ENCODE results near the gene CRYM.
"Not testable (repeated sequence)": the region's sequence is repeated elsewhere in the genome, so short reads cannot be mapped to it uniquely, and the experiment has no call there.

CRYM gene

DNA sequence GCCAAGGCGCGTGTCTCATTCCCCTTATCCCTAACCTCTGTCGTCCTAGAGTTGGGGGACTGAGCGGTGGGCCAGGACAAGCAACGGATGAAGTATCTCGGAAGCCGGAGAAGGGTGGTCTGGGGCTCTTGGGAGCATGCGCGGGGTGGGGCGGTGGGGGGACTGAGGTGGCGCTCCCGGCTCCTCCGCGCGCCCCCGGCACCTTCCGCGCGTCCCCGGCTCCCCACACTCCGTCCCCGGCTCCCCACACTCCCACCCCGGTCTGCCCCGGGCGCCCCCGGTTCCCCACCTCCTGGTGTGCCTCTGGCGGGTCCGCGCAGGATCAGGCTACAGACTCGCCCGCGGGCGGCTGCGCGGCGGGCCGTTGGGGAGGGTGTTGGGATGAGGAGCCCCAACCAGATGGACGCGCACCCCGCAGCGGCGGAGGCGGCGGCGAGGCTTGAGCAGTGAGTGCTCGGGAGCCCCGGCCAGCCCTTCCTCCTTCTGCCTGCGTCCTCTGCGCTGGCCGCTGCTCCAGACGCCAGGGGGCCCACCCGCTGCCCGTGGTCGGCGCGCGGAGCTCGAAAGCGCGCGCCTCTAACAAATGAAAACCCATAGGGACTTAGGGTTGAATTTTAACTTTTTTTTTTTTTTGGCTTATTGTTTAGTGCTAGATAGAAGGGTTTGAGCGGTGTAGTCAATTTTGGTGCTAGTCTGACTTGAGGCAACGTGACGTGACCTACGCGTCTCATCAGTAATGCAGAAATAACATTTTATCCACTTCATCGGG, 5.6 kb upstream of the CRYM start:
- no peak overlapping the region for H3K4me3 ChIP-seq (ENCODE audit: low read length)
- DNase-seq (ENCODE audit: low read depth, low spot score): no peak

GRCh38 chr16:21281698-21282389, 3.8 kb upstream of the CRYM start:
- H3K4me3 ChIP-seq (ENCODE audit: low read length): no peak overlapping the region
- no peak for DNase-seq (ENCODE audit: low read depth, low spot score)

GRCh38 chr16:21279501-21279900, 1.4 kb upstream of the CRYM start:
- DNase-seq (ENCODE audit: low read depth, low spot score): no peak
- no peak overlapping the region for H3K4me3 ChIP-seq (ENCODE audit: low read length)

DNA sequence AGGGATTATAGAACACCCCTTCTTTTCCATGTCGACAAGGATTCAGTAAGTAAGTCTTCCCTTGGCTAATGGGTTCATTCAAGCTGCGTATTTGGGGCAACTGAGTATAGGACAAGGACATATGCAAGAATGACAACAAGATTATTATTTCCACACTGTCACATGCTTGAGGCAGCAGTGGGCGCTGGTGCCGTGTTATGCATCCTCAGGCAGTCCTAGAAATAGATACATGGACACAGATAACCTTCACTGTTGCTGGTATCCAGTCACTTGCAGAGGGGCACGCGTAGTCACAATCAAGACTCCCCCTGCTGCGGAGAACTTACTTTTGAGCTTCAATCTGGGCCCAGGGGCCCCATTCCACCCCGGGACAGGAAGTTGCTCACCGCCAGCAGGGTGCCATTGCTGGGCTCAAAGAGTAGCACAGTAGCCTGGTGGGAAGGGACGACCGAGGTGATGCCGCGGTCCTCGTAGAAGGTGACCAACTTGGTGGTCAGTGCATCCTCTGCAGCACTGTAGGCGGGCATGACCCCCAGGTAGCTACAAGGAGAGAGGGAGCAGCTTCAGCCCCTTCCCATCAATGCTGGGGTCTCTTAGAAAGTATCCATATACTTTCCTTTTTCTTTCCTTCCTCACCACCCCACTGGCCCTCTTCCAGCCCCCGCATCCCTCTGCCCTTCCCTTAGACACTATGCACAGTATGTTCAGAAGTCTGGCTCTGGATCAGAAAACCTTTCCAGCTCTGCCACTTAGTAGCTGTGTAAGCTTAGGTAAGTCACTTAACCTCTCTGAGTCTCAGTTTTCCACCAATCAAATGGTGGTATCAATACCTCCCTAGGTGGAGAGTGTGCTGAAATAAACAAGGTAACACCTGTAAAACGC, 804 bp downstream of the CRYM start:
- DNase-seq (ENCODE audit: low read depth, low spot score): no peak
- no peak overlapping the region for H3K4me3 ChIP-seq (ENCODE audit: low read length)

DNA sequence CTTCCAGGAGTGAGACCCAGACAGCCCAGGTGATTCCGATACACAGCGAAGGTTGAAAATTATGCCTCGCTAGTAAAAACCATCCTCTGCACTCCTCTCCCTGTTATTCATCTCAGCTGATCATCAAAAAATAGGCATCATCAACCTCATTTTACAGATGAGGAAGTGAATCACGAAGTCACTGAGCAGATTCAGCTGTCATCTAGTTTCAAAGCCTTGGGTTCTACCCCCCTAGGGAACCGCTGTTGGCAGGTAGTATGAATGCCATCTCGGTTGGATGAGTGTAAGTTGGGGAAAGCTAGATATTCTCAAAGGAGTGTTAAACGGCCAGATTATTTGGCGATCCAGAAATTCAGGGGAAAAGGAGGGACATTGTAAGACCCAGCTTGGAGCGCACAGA, 2.0 kb downstream of the CRYM start:
- no peak for DNase-seq (ENCODE audit: low read depth, low spot score)
- H3K4me3 ChIP-seq (ENCODE audit: low read length): no peak overlapping the region

DNA sequence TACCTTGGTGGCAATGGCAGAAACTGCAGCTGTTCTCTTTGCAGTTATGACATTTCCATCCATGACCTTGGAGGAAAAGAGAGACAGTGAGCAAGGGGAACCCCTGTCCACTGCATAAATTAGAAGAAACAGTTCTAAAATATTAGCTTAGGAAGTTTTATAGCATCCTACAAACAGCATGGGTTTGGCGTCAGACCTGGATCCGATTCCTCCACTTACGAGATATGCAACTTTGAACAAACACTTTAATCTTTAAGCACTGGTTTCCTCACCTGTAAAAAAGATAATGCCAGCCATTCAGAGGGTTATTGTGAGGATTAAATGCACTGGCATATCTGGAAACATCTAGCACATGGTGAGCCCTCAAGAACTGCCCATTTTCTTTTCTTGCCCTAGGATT, 2.6 kb downstream of the CRYM start:
- no peak overlapping the region for H3K4me3 ChIP-seq (ENCODE audit: low read length)
- no peak for DNase-seq (ENCODE audit: low read depth, low spot score)

GRCh38 chr16:21274172-21274726, 3.8 kb downstream of the CRYM start:
- no peak for DNase-seq (ENCODE audit: low read depth, low spot score)

GRCh38 chr16:21272763-21273162, 5.3 kb downstream of the CRYM start:
- not testable (repeated sequence) for DNase-seq (ENCODE audit: low read depth, low spot score); H3K4me3 ChIP-seq (ENCODE audit: low read length)

More at GRCh38 chr16:21274172-21274726, 3.8 kb downstream of the CRYM start:
- H3K4me3 ChIP-seq (ENCODE audit: low read length): no peak overlapping the region

- no peak for DNase-seq (ENCODE audit: low read depth, low spot score)
- H3K4me3 ChIP-seq (ENCODE audit: low read length): no peak overlapping the region
Observed at GRCh38 chr16:21272253-21272652, 5.8 kb downstream of the CRYM start.

DNA sequence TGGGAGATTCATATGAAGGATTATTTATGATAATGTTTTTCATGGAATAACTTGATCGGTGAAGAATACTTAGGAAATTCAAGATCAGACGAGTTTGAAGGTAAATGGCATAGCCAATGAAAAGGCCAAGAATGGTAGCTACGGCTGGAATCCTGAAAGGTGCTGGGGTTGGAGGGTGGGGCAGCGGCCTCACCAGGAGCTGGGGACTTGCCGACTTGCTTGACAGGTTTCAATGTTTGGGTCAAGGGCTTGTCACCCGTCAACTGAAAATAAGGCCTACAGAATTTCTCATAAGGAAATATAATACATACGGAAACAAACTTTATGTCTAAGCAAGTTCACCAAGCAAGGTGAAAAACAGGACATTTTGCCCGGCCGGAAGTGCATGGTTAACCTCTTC, 9.9 kb downstream of the CRYM start:
- no peak for DNase-seq (ENCODE audit: low read depth, low spot score)
- H3K4me3 ChIP-seq (ENCODE audit: low read length): no peak overlapping the region

- DNase-seq (ENCODE audit: low read depth, low spot score): no peak
- no peak overlapping the region for H3K4me3 ChIP-seq (ENCODE audit: low read length)
Observed at GRCh38 chr16:21267298-21267697, 10.8 kb downstream of the CRYM start.

DNA sequence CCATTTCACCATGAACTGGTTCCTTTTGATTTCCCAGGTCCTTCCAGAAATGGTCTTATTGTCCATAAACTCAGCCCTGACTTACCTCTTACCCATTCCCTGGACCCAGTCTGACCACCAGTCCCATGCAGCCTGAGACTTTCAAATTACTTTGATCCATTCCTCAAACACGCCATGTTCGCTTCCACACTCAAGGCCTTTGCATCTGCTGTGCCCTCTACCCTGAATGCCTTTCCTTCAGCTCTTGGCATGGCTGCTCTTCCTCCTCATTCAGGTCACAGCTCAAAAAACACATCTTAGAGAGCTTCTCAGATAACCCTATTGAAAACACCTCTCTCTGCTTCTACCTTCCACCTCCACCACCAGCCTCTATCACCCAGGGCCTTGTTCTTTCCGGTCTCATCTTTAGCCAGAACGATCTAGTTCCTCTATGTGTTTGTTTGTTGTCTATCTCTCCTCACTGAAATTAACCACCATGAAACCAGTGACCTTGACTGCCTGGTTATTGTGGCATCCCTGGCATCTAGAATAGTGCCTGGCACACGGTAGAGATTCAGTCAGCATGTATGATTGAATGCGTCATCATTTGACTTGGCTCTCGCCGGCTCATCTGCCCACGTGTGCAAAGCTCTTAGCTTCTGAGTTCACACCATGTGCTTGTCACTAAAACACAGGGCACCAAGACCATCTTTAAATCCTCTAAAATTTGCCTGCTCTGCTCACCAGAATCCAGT, 12.8 kb downstream of the CRYM start:
- no peak overlapping the region for H3K4me3 ChIP-seq (ENCODE audit: low read length)
- DNase-seq (ENCODE audit: low read depth, low spot score): no peak

DNA sequence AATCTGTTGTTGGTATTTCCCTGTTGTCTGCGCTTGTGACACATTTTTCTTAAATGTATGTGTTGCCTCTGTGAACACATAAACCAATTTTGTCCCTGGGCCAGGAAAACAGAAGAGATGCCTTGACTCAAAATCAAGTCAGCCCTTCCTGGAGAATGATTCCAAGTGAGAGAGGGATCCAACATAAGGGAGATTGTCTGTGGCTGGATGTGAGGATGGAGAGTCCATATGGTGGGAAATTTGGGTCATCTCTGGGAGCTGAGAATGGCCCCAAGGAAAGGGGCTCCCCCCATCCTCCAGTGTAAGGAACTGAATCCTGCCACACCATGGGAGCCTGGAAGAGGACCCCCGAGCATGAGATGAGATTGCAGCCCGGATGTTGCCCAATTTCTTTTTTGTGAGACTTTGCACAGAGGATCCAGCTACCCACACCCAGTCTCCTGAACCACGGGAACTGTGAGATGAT, 13.5 kb downstream of the CRYM start:
- no peak for DNase-seq (ENCODE audit: low read depth, low spot score)
- H3K4me3 ChIP-seq (ENCODE audit: low read length): no peak overlapping the region

DNA sequence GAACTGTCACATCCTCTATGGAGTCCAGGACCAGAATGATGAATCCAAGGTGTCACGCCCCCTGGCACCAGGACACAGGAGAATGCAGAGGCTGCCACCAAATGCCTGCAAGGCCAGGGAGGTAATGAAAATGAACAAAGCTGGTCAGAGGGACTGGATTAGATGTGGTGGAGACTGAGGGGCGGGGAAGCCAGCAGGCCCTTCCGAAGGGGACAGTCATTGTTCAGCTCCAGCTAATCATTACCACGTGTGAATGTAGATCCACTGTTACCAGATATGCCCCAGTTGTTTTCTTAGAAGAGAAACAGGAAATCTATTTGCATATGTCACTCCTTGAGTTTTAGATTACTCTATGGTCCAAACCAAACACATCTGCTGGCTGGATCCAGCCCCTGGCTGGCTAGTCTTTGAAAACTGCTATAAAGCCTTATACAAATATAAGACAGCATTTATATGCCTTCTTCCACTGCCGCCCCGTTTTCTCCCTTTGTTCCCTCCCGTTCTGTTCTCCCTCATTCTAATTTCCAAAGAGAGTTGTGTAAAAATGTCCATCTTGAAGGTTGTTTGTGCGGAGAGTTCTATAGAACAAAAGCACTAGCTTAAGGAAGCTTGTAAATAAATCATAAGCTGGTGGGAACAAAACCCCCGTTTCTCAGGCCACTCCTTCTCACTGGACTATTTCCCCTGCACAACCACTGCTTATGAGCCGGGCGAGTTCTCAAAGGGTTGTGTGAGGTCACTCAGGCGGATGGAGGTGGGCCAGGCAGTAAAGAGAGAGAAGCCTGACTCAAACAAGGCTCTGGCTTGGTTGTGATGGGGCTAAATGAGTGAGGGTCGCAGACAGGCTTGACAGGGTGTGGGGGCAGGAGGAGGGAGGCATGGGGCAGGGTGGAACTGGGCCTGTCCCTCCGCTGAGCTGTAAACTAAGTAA, 14.2 kb downstream of the CRYM start:
- no peak overlapping the region for H3K4me3 ChIP-seq (ENCODE audit: low read length)
- no peak for DNase-seq (ENCODE audit: low read depth, low spot score)

DNA sequence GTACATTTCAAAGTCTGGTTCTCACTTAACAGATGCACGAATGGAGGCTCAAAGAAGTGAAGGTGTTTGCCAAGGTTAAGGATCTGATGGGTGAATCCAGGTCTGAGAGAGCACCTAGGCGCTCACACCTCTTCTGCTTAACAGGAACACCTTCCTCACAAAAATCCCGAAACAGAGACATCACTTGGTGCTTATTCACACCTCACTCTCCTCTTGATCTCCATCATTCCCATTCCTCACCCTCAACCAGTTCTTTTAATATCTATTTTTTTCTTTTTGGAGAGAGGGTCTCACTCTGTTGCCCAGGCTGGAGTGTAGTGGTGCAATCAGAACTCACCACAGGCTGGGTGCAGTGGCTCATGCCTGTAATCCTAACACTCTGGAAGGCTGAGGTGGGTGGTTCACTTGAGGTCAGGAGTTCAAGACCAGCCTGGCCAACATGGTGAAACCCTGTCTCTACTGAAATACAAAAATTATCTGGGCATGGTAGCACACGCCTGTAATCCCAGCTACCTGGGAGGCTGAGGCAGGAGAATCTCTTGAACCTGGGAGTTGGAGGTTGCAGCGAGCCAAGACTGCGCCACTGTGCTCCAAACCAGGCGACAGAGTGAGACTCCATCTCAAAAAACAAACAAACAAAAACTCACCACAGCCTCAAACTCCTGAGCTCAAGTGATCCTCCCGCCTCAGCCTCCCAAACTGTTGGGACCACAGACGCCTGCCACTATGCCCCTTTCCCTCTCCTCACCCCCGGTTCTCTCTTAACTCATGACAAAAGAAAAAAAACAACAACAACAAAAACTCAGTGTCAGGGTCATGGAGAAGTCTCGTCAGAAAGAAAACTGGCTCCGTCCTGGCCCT, 15.1 kb downstream of the CRYM start:
- no peak overlapping the region for H3K4me3 ChIP-seq (ENCODE audit: low read length)
- no peak for DNase-seq (ENCODE audit: low read depth, low spot score)

- no peak overlapping the region for H3K4me3 ChIP-seq (ENCODE audit: low read length)
- DNase-seq (ENCODE audit: low read depth, low spot score): no peak
Observed at GRCh38 chr16:21260870-21261791, 17.0 kb downstream of the CRYM start.

Measured in Jurkat, Clone E6-1 (cell line).